GM12875 (cell line): ENCODE measurements around the gene RPS28.

Source experiments
- H3K4me3 ChIP-seq: one replicate; pipeline ENCODE4 v1.5.1; 2011; ENCODE audit warnings: low read depth, low read length, control low read depth
- CTCF ChIP-seq: IDR thresholded peaks from 2 replicates; pipeline ENCODE4 v1.5.1; 2011; ENCODE audit warnings: low read depth, mild to moderate bottlenecking, control low read depth, inconsistent platforms, low read length, moderate library complexity, borderline replicate concordance; ENCODE audit not compliant: insufficient read depth

The RPS28 gene

DNA sequence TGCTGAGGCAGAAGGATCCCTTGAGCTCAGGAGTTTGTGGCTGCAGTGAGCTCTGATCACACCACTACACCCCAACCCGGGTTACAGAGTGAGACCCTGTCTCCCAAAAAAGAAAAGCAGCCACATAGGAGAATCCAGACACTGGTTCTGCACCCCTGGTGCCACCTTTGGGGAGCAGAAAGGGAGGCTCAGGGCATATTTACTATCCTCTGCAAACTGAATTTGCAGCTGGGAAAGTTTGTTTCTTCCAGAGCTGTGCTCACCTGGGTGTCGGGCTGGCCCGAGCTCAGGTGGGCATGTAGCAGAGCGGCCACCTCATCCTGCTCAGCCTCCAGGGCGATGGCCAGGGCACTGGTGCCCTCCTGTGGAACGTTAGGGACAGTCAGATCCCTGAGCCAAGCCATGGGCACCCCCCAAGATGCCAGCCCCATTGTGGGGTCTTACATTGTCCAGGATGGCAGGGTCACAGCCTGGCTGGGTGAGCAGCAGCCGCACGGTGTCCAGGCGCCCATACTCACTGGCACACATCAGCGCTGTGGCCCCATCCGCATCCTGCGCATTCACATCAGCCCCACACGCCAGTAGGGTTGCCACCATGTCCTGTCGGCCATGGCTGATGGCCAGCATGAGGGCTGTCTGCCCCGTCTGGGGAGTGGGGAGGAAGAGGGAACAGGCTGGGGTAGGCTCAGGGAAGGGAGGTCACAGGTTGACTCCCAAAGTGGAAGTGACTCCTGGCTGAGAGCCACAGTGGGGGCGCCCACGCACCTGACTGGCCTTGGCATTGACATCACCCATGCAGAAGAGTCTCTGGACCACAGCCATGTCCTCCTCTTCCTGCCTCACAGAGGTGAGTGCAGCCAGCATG lies 3.1 kb downstream of the RPS28 start:
- H3K4me3 ChIP-seq = no peak overlapping the region
- TF ChIP-seq CTCF = no peak

- no peak for TF ChIP-seq CTCF
- H3K4me3 ChIP-seq = no peak overlapping the region
Measured at GRCh38 chr19:8325454-8325853, 4.2 kb downstream of the RPS28 start.

GRCh38 chr19:8329996-8330395 lies 8.7 kb downstream of the RPS28 start:
- H3K4me3 ChIP-seq = no peak overlapping the region
- TF ChIP-seq CTCF = no peak

DNA sequence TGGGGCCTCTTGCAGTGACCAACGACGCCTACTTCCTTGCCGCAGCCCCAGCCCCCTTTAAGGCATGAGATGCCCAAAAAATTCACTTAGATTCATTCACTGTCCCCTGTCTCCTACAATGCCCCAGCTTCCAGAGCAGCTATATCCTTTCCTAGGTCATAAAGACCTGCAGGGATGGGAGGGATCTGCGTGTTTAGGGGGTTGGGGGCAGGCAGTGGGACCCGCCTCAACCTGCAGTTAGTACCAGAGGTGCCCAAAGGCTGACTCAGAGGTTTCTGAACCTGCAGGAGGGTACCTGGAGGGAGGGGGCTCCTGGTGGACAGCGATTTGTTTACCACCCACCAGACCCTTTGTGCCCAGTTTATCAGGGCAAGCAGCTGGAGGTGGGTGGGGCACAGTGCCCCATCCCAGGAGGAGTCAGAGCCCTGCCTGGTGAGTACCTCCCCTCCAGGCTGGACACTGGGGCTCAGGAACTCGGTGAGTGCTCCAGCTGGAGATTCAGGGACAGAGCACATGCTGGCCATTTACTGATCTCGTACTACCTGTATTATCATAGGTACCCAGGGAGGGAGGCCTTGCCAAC lies 10.1 kb downstream of the RPS28 start:
- TF ChIP-seq CTCF = no peak

GRCh38 chr19:8332976-8333766 lies 11.9 kb downstream of the RPS28 start:
- TF ChIP-seq CTCF = no peak
- no peak overlapping the region for H3K4me3 ChIP-seq

More for the DNA sequence above, 10.1 kb downstream of the RPS28 start:
- H3K4me3 ChIP-seq = no peak overlapping the region

DNA sequence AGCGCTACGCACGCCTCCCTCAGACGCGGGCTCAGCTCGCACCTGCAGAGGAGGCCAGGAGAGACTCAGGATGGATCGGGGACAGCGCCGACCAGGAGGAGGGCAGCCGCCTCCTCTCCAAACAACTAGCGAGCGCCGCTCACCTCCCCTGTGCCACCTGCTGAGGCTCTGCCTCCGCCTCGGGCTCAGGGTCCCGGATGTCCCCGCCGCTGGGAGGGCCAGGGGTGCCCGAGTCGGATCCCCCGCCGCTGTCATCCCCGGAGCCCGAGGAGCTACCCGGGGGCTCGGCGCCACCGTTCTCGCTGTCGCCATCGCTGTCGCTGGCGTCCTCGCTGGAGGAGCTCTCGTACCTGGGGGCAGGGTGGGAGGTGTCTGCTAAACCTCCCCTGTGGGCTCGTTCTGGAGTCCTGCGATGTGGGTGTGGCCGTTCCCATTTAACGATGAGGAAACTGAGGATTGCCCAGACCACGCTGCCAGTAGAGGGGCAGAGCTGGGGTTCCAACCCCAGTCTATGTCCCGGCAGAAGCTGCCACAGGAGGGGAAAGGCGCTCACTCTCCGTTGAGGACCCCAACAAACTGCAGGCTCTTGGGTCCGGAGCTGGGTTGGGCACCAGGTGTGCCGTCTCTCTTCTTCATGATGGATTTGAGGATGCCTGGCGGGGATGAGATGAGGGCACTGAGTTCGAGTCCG lies 12.6 kb downstream of the RPS28 start:
- H3K4me3 ChIP-seq = no peak overlapping the region
- no peak for TF ChIP-seq CTCF
